GM19328 (cell line): ENCODE results near the gene ATE1.
"Not testable (repeated sequence)": the region's sequence is repeated elsewhere in the genome, so short reads cannot be mapped to it uniquely, and the experiment has no call there.

Source experiments
- ATAC-seq: cut with Tn5 transposase; IDR thresholded peaks from one replicate; pipeline ENCODE4 v1.9.1; 2021; ENCODE audit warnings: mild to moderate bottlenecking, moderate library complexity; ENCODE audit not compliant: unreplicated experiment

Gene ATE1

GRCh38 chr10:121797490-121797889, 130.3 kb downstream of the ATE1 start:
- ATAC-seq, result no peak

GRCh38 chr10:121796342-121796741, 131.5 kb downstream of the ATE1 start:
- no peak for ATAC-seq

GRCh38 chr10:121792198-121792597, 135.6 kb downstream of the ATE1 start:
- no peak for ATAC-seq

- ATAC-seq, result no peak
Measured at GRCh38 chr10:121791761-121792160, 136.1 kb downstream of the ATE1 start.

GRCh38 chr10:121788717-121789116, 139.1 kb downstream of the ATE1 start:
- no peak for ATAC-seq

GRCh38 chr10:121788115-121788514, 139.7 kb downstream of the ATE1 start:
- no peak for ATAC-seq

GRCh38 chr10:121787169-121787568, 140.7 kb downstream of the ATE1 start:
- ATAC-seq, result no peak

GRCh38 chr10:121783782-121784372, 144.0 kb downstream of the ATE1 start:
- no peak for ATAC-seq

GRCh38 chr10:121781101-121781500, 146.7 kb downstream of the ATE1 start:
- ATAC-seq, result no peak

GRCh38 chr10:121774813-121775212, 153.0 kb downstream of the ATE1 start:
- ATAC-seq, result no peak

- ATAC-seq, result no peak
Measured at GRCh38 chr10:121774404-121774803, 153.4 kb downstream of the ATE1 start.

GRCh38 chr10:121772884-121773283, 154.9 kb downstream of the ATE1 start:
- ATAC-seq, result no peak

GRCh38 chr10:121772406-121772805, 155.4 kb downstream of the ATE1 start:
- no peak for ATAC-seq

GRCh38 chr10:121771966-121772365, 155.9 kb downstream of the ATE1 start:
- no peak for ATAC-seq

- ATAC-seq, result no peak
Measured at GRCh38 chr10:121766426-121766825, 161.4 kb downstream of the ATE1 start.

- ATAC-seq, result no peak
Measured at GRCh38 chr10:121765204-121765603, 162.6 kb downstream of the ATE1 start.

GRCh38 chr10:121764233-121764942, 163.4 kb downstream of the ATE1 start:
- no peak for ATAC-seq

- ATAC-seq, result not testable (repeated sequence)
Measured at GRCh38 chr10:121757241-121757640, 170.6 kb downstream of the ATE1 start.

- ATAC-seq, result not testable (repeated sequence)
Measured at GRCh38 chr10:121755496-121755895, 172.3 kb downstream of the ATE1 start.

GRCh38 chr10:121754666-121755065, 173.2 kb downstream of the ATE1 start:
- no peak for ATAC-seq

GRCh38 chr10:121753726-121754476, 173.9 kb downstream of the ATE1 start:
- ATAC-seq, result peak; percentile 54

- ATAC-seq, result no peak
Measured at GRCh38 chr10:121751191-121751760, 176.6 kb downstream of the ATE1 start.
